ENCODE data around the gene MDC1. TPM values are rescaled to one million over a fixed set of nuclear protein-coding genes. Genes with fewer than 3 reads are reported as not detected.

MDC1 gene
- total and polyA plus RNA-seq, 2 experiments from 2014 or later, result 17.2 to 32.7 TPM

GRCh38 chr6:30750379-30750668, 33.2 kb upstream of the MDC1 start:
- TF ChIP-seq ZNF462 (CRISPR knock-in tag; IDR thresholded peaks at IDR 0.05) (no peak), EZH2phosphoT487 (IDR thresholded peaks at IDR 0.05; ENCODE audit: unreplicated experiment) (no peak), ZNF331 (CRISPR knock-in tag; IDR thresholded peaks at IDR 0.05; ENCODE audit: low read depth) (no peak), CTCF (conservative IDR thresholded peaks at IDR 0.05; ENCODE audit: low read depth in 2 of 2) (no peak), NANOG (IDR thresholded peaks at IDR 0.05; ENCODE audit: borderline replicate concordance) (no peak)
- peaks cover 4% of the 10 kb centered on the region; the same call in 1 of the 2 replicates for H3K4me1 ChIP-seq (ENCODE audit: insufficient read depth)
- no peaks in the 10 kb centered on the region for H3K27me3 ChIP-seq (ENCODE audit: insufficient read depth)
- no peaks in the 10 kb centered on the region for H3K9me3 Mint-ChIP-seq
- H3K4me3 ChIP-seq, result no peak overlapping the region
- H3K27ac Mint-ChIP-seq, result no peak overlapping the region
- H3K4me3 Mint-ChIP-seq, result no peak overlapping the region
- H4K20me1 ChIP-seq (replicated peaks; ENCODE audit: insufficient read depth), result no peaks in the 10 kb centered on the region
- H3K27ac ChIP-seq (ENCODE audit: low read depth), result no peak overlapping the region
- peaks cover 8% of the 10 kb centered on the region for H3K27me3 Mint-ChIP-seq (ENCODE audit: insufficient read depth, low read depth, poor library complexity)
- no peaks in the 10 kb centered on the region for H3K79me2 ChIP-seq (replicated peaks; ENCODE audit: insufficient read depth)
- DNase-seq (ENCODE audit: low spot score) (no peak), ATAC-seq (no peak)
- H3K4me2 ChIP-seq, result no peak overlapping the region
- peaks cover 13% of the 10 kb centered on the region for H3K4me1 Mint-ChIP-seq
- H3K36me3 Mint-ChIP-seq (ENCODE audit: low read depth), result no peaks in the 10 kb centered on the region
- no peak overlapping the region for H2AFZ ChIP-seq
- no peaks in the 10 kb centered on the region for H3F3A ChIP-seq (replicated peaks; ENCODE audit: low read depth)
- no peaks in the 10 kb centered on the region for H3K36me3 ChIP-seq (ENCODE audit: insufficient read depth)
- no peaks in the 10 kb centered on the region for H3K9me2 ChIP-seq (ENCODE audit: insufficient read depth)
